ENCODE measurements around the gene MTFP1.
A peak's percentile ranks its signal among the peaks of the same experiment; 100 is the strongest.

Gene MTFP1

GRCh38 chr22:30416403-30416802, 9.2 kb upstream of the MTFP1 start:
- Histone ChIP-seq H3K9ac (ENCODE audit: low read depth in 1 of 2, low read length in 2 of 2) (no peak overlapping the region), H3K36me3 (ENCODE audit: control insufficient read depth in 2 of 2, insufficient read depth in 2 of 2, low read length in 2 of 2) (peaks cover 3 to 18% of the 10 kb centered on the region in 2 donors), H3K27me3 (ENCODE audit: control insufficient read depth in 2 of 2, insufficient read depth in 2 of 2, low read length in 2 of 2) (no peaks in the 10 kb centered on the region), H3K27ac (ENCODE audit: low read depth in 2 of 2, low read length in 2 of 2) (no peak overlapping the region), H3K4me3 (ENCODE audit: low read length in 2 of 2) (no peak overlapping the region), H3K9me3 (ENCODE audit: control insufficient read depth in 2 of 2, low read length in 2 of 2) (no peaks in the 10 kb centered on the region), H3K4me1 (ENCODE audit: control insufficient read depth in 2 of 2, insufficient read depth in 2 of 2, low read length in 2 of 2) (peaks cover 5 to 18% of the 10 kb centered on the region in 2 donors)

GRCh38 chr22:30416837-30417236, 8.7 kb upstream of the MTFP1 start:
- Histone ChIP-seq H3K36me3 (ENCODE audit: control insufficient read depth in 2 of 2, insufficient read depth in 2 of 2, low read length in 2 of 2) (peaks cover 3 to 18% of the 10 kb centered on the region in 2 donors), H3K27ac (ENCODE audit: low read depth in 2 of 2, low read length in 2 of 2) (no peak overlapping the region), H3K4me1 (ENCODE audit: control insufficient read depth in 2 of 2, insufficient read depth in 2 of 2, low read length in 2 of 2) (peaks cover 6 to 22% of the 10 kb centered on the region in 2 donors)

GRCh38 chr22:30420347-30421125, 5.0 kb upstream of the MTFP1 start:
- no peak overlapping the region for H3K27ac ChIP-seq (ENCODE audit: low read depth in 2 of 2, low read length in 2 of 2)
- H3K36me3 ChIP-seq (ENCODE audit: control insufficient read depth in 2 of 2, insufficient read depth in 2 of 2, low read length in 2 of 2): peaks cover 3 to 13% of the 10 kb centered on the region in 2 donors
- H3K9ac ChIP-seq (ENCODE audit: low read depth in 1 of 2, low read length in 2 of 2): peak overlapping the region; percentile 28 to 48
- H3K4me3 ChIP-seq (ENCODE audit: low read length in 2 of 2): no peak overlapping the region
- no peaks in the 10 kb centered on the region for H3K27me3 ChIP-seq (ENCODE audit: control insufficient read depth in 2 of 2, insufficient read depth in 2 of 2, low read length in 2 of 2)
- H3K4me1 ChIP-seq (ENCODE audit: control insufficient read depth in 2 of 2, insufficient read depth in 2 of 2, low read length in 2 of 2): peaks cover 31 to 50% of the 10 kb centered on the region in 2 donors
- H3K9me3 ChIP-seq (ENCODE audit: control insufficient read depth in 2 of 2, low read length in 2 of 2): no peaks in the 10 kb centered on the region

More at GRCh38 chr22:30416837-30417236, 8.7 kb upstream of the MTFP1 start:
- no peak overlapping the region for H3K4me3 ChIP-seq (ENCODE audit: low read length in 2 of 2)
- H3K9me3 ChIP-seq (ENCODE audit: control insufficient read depth in 2 of 2, low read length in 2 of 2): no peaks in the 10 kb centered on the region
- no peaks in the 10 kb centered on the region for H3K27me3 ChIP-seq (ENCODE audit: control insufficient read depth in 2 of 2, insufficient read depth in 2 of 2, low read length in 2 of 2)
- H3K9ac ChIP-seq (ENCODE audit: low read depth in 1 of 2, low read length in 2 of 2): no peak overlapping the region

GRCh38 chr22:30421695-30422480, 3.7 kb upstream of the MTFP1 start:
- H3K4me1 ChIP-seq (ENCODE audit: control insufficient read depth in 2 of 2, insufficient read depth in 2 of 2, low read length in 2 of 2): peaks cover 43 to 48% of the 10 kb centered on the region in 2 donors
- no peaks in the 10 kb centered on the region for H3K9me3 ChIP-seq (ENCODE audit: control insufficient read depth in 2 of 2, low read length in 2 of 2)
- H3K27me3 ChIP-seq (ENCODE audit: control insufficient read depth in 2 of 2, insufficient read depth in 2 of 2, low read length in 2 of 2): no peaks in the 10 kb centered on the region
- H3K27ac ChIP-seq (ENCODE audit: low read depth in 2 of 2, low read length in 2 of 2): peak overlapping the region; percentile 94 to 97
- H3K9ac ChIP-seq (ENCODE audit: low read depth in 1 of 2, low read length in 2 of 2): peak overlapping the region; percentile 35 to 89
- peaks cover 0 to 11% of the 10 kb centered on the region in 2 donors for H3K36me3 ChIP-seq (ENCODE audit: control insufficient read depth in 2 of 2, insufficient read depth in 2 of 2, low read length in 2 of 2)
- H3K4me3 ChIP-seq (ENCODE audit: low read length in 2 of 2): no peak overlapping the region

- peak overlapping the region; percentile 94 to 97 for H3K27ac ChIP-seq (ENCODE audit: low read depth in 2 of 2, low read length in 2 of 2)
- H3K9ac ChIP-seq (ENCODE audit: low read depth in 1 of 2, low read length in 2 of 2): peak overlapping the region; percentile 89 to 91
- H3K36me3 ChIP-seq (ENCODE audit: control insufficient read depth in 2 of 2, insufficient read depth in 2 of 2, low read length in 2 of 2): peaks cover 0 to 7% of the 10 kb centered on the region in 2 donors
- H3K4me3 ChIP-seq (ENCODE audit: low read length in 2 of 2): peak overlapping the region; percentile 66 to 92
- no peaks in the 10 kb centered on the region for H3K27me3 ChIP-seq (ENCODE audit: control insufficient read depth in 2 of 2, insufficient read depth in 2 of 2, low read length in 2 of 2)
- H3K4me1 ChIP-seq (ENCODE audit: control insufficient read depth in 2 of 2, insufficient read depth in 2 of 2, low read length in 2 of 2): peaks cover 43 to 44% of the 10 kb centered on the region in 2 donors
- no peaks in the 10 kb centered on the region for H3K9me3 ChIP-seq (ENCODE audit: control insufficient read depth in 2 of 2, low read length in 2 of 2)
Measured at GRCh38 chr22:30422481-30423300, 2.9 kb upstream of the MTFP1 start.

GRCh38 chr22:30423301-30423958, 2.1 kb upstream of the MTFP1 start:
- Histone ChIP-seq H3K4me1 (ENCODE audit: control insufficient read depth in 2 of 2, insufficient read depth in 2 of 2, low read length in 2 of 2) (peaks cover 43 to 44% of the 10 kb centered on the region in 2 donors), H3K36me3 (ENCODE audit: control insufficient read depth in 2 of 2, insufficient read depth in 2 of 2, low read length in 2 of 2) (peaks cover 0 to 11% of the 10 kb centered on the region in 2 donors), H3K9me3 (ENCODE audit: control insufficient read depth in 2 of 2, low read length in 2 of 2) (no peaks in the 10 kb centered on the region)

GRCh38 chr22:30423959-30424533, 1.5 kb upstream of the MTFP1 start:
- peaks cover 43 to 44% of the 10 kb centered on the region in 2 donors for H3K4me1 ChIP-seq (ENCODE audit: control insufficient read depth in 2 of 2, insufficient read depth in 2 of 2, low read length in 2 of 2)

More at GRCh38 chr22:30423301-30423958, 2.1 kb upstream of the MTFP1 start:
- H3K27me3 ChIP-seq (ENCODE audit: control insufficient read depth in 2 of 2, insufficient read depth in 2 of 2, low read length in 2 of 2): no peaks in the 10 kb centered on the region
- peak overlapping the region; percentile 94 to 97 for H3K27ac ChIP-seq (ENCODE audit: low read depth in 2 of 2, low read length in 2 of 2)
- H3K4me3 ChIP-seq (ENCODE audit: low read length in 2 of 2): peak overlapping the region; percentile 66 to 92
- H3K9ac ChIP-seq (ENCODE audit: low read depth in 1 of 2, low read length in 2 of 2): peak overlapping the region; percentile 89 to 91

GRCh38 chr22:30424534-30425326, 838 bp upstream of the MTFP1 start:
- H3K9me3 ChIP-seq (ENCODE audit: control insufficient read depth in 2 of 2, low read length in 2 of 2): no peaks in the 10 kb centered on the region
- no peaks in the 10 kb centered on the region for H3K27me3 ChIP-seq (ENCODE audit: control insufficient read depth in 2 of 2, insufficient read depth in 2 of 2, low read length in 2 of 2)
- peak overlapping the region; percentile 74 to 89 for H3K9ac ChIP-seq (ENCODE audit: low read depth in 1 of 2, low read length in 2 of 2)
- H3K27ac ChIP-seq (ENCODE audit: low read depth in 2 of 2, low read length in 2 of 2): peak overlapping the region; percentile 94 to 97
- H3K36me3 ChIP-seq (ENCODE audit: control insufficient read depth in 2 of 2, insufficient read depth in 2 of 2, low read length in 2 of 2): peaks cover 0 to 8% of the 10 kb centered on the region in 2 donors
- peak overlapping the region; percentile 66 to 92 for H3K4me3 ChIP-seq (ENCODE audit: low read length in 2 of 2)
- H3K4me1 ChIP-seq (ENCODE audit: control insufficient read depth in 2 of 2, insufficient read depth in 2 of 2, low read length in 2 of 2): peaks cover 43 to 44% of the 10 kb centered on the region in 2 donors

More at GRCh38 chr22:30423959-30424533, 1.5 kb upstream of the MTFP1 start:
- H3K27ac ChIP-seq (ENCODE audit: low read depth in 2 of 2, low read length in 2 of 2): peak overlapping the region; percentile 94 to 97
- H3K9ac ChIP-seq (ENCODE audit: low read depth in 1 of 2, low read length in 2 of 2): peak overlapping the region; percentile 89 to 91
- no peaks in the 10 kb centered on the region for H3K9me3 ChIP-seq (ENCODE audit: control insufficient read depth in 2 of 2, low read length in 2 of 2)
- peak overlapping the region; percentile 66 to 92 for H3K4me3 ChIP-seq (ENCODE audit: low read length in 2 of 2)
- H3K27me3 ChIP-seq (ENCODE audit: control insufficient read depth in 2 of 2, insufficient read depth in 2 of 2, low read length in 2 of 2): no peaks in the 10 kb centered on the region
- peaks cover 0 to 8% of the 10 kb centered on the region in 2 donors for H3K36me3 ChIP-seq (ENCODE audit: control insufficient read depth in 2 of 2, insufficient read depth in 2 of 2, low read length in 2 of 2)
